Right lobe of liver (tissue), 6 donors: ENCODE measurements around the gene FBXL2. TPM values are rescaled to one million over a fixed set of nuclear protein-coding genes. Genes with fewer than 3 reads are reported as not detected.

ENCODE experiments used
- ATAC-seq, 4 donors: fragments of 200-7000 bp; cut with Tn5 transposase; one replicate each; pipeline ENCODE4 v1.9.1; 2020; ENCODE audit warnings: mild to moderate bottlenecking in 4 of 4, moderate library complexity in 4 of 4
- DNase-seq, 3 donors: peaks; one replicate each; pipeline ENCODE4 v3.0.0-alpha.2; 2020
- H3K27ac ChIP-seq, 3 donors: fragments of 200-600 bp; one replicate each; pipeline ENCODE4 v1.8.0; 2022
- H3K27me3 ChIP-seq, 2 donors: fragments of 200-600 bp; one replicate each; pipeline ENCODE4 v1.8.0; 2022
- H3K36me3 ChIP-seq, 4 donors: fragments of 200-600 bp; sonication (generic) in 1 of 4; one replicate each; pipeline versions ENCODE4 v1.5.1 to v1.8.0; 2017 to 2022; ENCODE audit warnings: control low read depth in 1 of 4
- H3K4me1 ChIP-seq, 4 donors: fragments of 200-600 bp; sonication (generic) in 1 of 4; one replicate each; pipeline versions ENCODE4 v1.5.1 to v1.8.0; 2017 to 2022; ENCODE audit warnings: control low read depth in 1 of 4
- H3K4me3 ChIP-seq, 3 donors: fragments of 200-600 bp; one replicate each; pipeline ENCODE4 v1.8.0; 2022
- H3K9me3 ChIP-seq, 4 donors: fragments of 200-600 bp; sonication (generic) in 1 of 4; one replicate each; pipeline versions ENCODE4 v1.5.1 to v1.8.0; 2017 to 2022; ENCODE audit warnings: control low read depth in 1 of 4
- CTCF ChIP-seq, 4 donors: fragments of 200-600 bp in 3 of 4; fragments of 450-650 bp in 1 of 4; IDR thresholded peaks; one replicate each; pipeline versions ENCODE4 v1.5.1 to v1.8.0; 2016 to 2022; ENCODE audit warnings: antibody characterized with exemption in 4 of 4, mild to moderate bottlenecking in 2 of 4
- POLR2A ChIP-seq: fragments of 450-650 bp; IDR thresholded peaks from one replicate; pipeline ENCODE4 v1.6.1; 2017; ENCODE audit warnings: antibody characterized with exemption, mild to moderate bottlenecking
- WGBS: methylation state at CpG from one replicate; pipeline ENCODE4 v1.1.6; 2018; ENCODE audit warnings: low coverage, low lambda C conversion rate; ENCODE audit not compliant: insufficient coverage; ENCODE audit errors: missing lambda C conversion rate; 5-methylcytosine and 5-hydroxymethylcytosine counted together
- intact Hi-C, 2 donors: fragments of 100-400 bp; cut with DNase I; formaldehyde crosslinking; loops; one replicate each; pipeline versions ENCODE4 v1.11.2 to v1.14.1; 2022
- total RNA-seq, 6 experiments: library from RNA; depleted of rRNA in 2 of 6; stranded (reverse); fragments of >200 nt in 2 of 6; fragmentation: NEBNext Ultra II Directional in 3 of 6; extraction: Animal tissue kit (Norgen Biotek cat#: 25700) in 3 of 6; gene quantifications; one replicate each; pipeline versions ENCODE4 v1.1.0 to v1.2.4, GENCODE V29; 2016 to 2023
- donor health status: DM: no; HTN: yes; CAD: no.
- donor health status: DM: no; HTN: no; CAD: no.
- donor health status: DM: no; HTN: no; CAD: no.
- donor health status: DM: no; HTN: yes; CAD: no.
- donor health status: DM: no; HTN: yes; CAD: no.

The FBXL2 gene
- total RNA-seq, 6 experiments from 2014 or later, result 0.06 to 0.43 (median 0.31) TPM

- Histone ChIP-seq H3K27ac (no peak overlapping the region), H3K27me3 (no peaks in the 10 kb centered on the region), H3K4me3 (no peak overlapping the region), H3K4me1 (no peaks in the 10 kb centered on the region), H3K9me3 (no peaks in the 10 kb centered on the region), H3K36me3 (peaks cover 0 to 57% (median 3%) of the 10 kb centered on the region in 4 donors)
- intact Hi-C loops, result no loop called here
- 91% methylated on average over 7 of the region's 7 CpGs for WGBS
- no peak for DNase-seq
- TF ChIP-seq CTCF (IDR thresholded peaks at IDR 0.05) (no peak), POLR2A (no peak)
- no peak for ATAC-seq
Measured at GRCh38 chr3:33388374-33389100, 111.3 kb downstream of the FBXL2 start.

- DNase-seq (no peak), ATAC-seq (no peak)
- no peak for TF ChIP-seq POLR2A
- H3K9me3 ChIP-seq, result no peaks in the 10 kb centered on the region
- 75% methylated on average over 2 of the region's 4 CpGs for WGBS
- intact Hi-C loops, result no loop called here
- H3K27me3 ChIP-seq, result no peaks in the 10 kb centered on the region
- peaks cover 0 to 65% (median 3%) of the 10 kb centered on the region in 4 donors for H3K36me3 ChIP-seq
- H3K27ac ChIP-seq, result no peak overlapping the region
- H3K4me1 ChIP-seq, result no peaks in the 10 kb centered on the region
- H3K4me3 ChIP-seq, result no peak overlapping the region
Measured at GRCh38 chr3:33389908-33390307, 112.7 kb downstream of the FBXL2 start.

- TF ChIP-seq POLR2A (no peak), CTCF (IDR thresholded peaks at IDR 0.05) (no peak)
Measured at GRCh38 chr3:33391255-33391995, 114.2 kb downstream of the FBXL2 start.

GRCh38 chr3:33392144-33392543 is 114.9 kb downstream of the FBXL2 start:
- Histone ChIP-seq H3K27ac (no peak overlapping the region), H3K36me3 (peaks cover 0 to 79% (median 9%) of the 10 kb centered on the region in 4 donors), H3K4me1 (no peaks in the 10 kb centered on the region), H3K27me3 (no peaks in the 10 kb centered on the region), H3K9me3 (no peaks in the 10 kb centered on the region), H3K4me3 (no peak overlapping the region)
- WGBS, result 85% methylated on average over 4 of the region's 4 CpGs
- TF ChIP-seq CTCF (IDR thresholded peaks at IDR 0.05), result no peak
- ATAC-seq (no peak), DNase-seq (no peak)
- intact Hi-C loops, result no loop called here

More at GRCh38 chr3:33391255-33391995, 114.2 kb downstream of the FBXL2 start:
- no peaks in the 10 kb centered on the region for H3K27me3 ChIP-seq
- intact Hi-C loops, result no loop called here
- ATAC-seq (peak in 1 of 4 donors; percentile 30), DNase-seq (no peak)
- 82% methylated on average over 8 of the region's 8 CpGs for WGBS
- H3K27ac ChIP-seq, result no peak overlapping the region
- H3K36me3 ChIP-seq, result peaks cover 0 to 72% (median 8%) of the 10 kb centered on the region in 4 donors
- no peaks in the 10 kb centered on the region for H3K4me1 ChIP-seq
- no peaks in the 10 kb centered on the region for H3K9me3 ChIP-seq
- H3K4me3 ChIP-seq, result no peak overlapping the region

GRCh38 chr3:33392703-33393125 is 115.5 kb downstream of the FBXL2 start:
- no peaks in the 10 kb centered on the region for H3K4me1 ChIP-seq
- DNase-seq (no peak), ATAC-seq (no peak)
- no peaks in the 10 kb centered on the region for H3K9me3 ChIP-seq
- H3K27me3 ChIP-seq, result no peaks in the 10 kb centered on the region
- no peak overlapping the region for H3K27ac ChIP-seq
- H3K36me3 ChIP-seq, result peaks cover 0 to 79% (median 11%) of the 10 kb centered on the region in 4 donors
- no peak for TF ChIP-seq CTCF (IDR thresholded peaks at IDR 0.05)
- WGBS, result 74% methylated on average over 4 of the region's 4 CpGs
- no peak overlapping the region for H3K4me3 ChIP-seq
- intact Hi-C loops, result no loop called here
